Fibroblast of mammary gland (primary cell): ENCODE measurements around the gene C15orf62.

Source experiments
- DNase-seq: peaks from one replicate; pipeline ENCODE4 v3.0.0-alpha.2; 2010; ENCODE audit warnings: low read depth
- H3K4me3 ChIP-seq: 2 replicates; pipeline ENCODE4 v1.5.1; 2011; ENCODE audit warnings: low read depth, mild to moderate bottlenecking, low read length, moderate library complexity; ENCODE audit not compliant: control insufficient read depth
- CTCF ChIP-seq: conservative IDR thresholded peaks from 2 replicates; pipeline ENCODE4 v1.5.1; 2011; ENCODE audit warnings: low read depth, low read length, inconsistent platforms; ENCODE audit not compliant: control insufficient read depth, insufficient read depth

The C15orf62 gene

GRCh38 chr15:40821195-40821594 is 51.4 kb downstream of the C15orf62 start:
- no peak for DNase-seq
- TF ChIP-seq CTCF, result no peak

More at GRCh38 chr15:40821195-40821594, 51.4 kb downstream of the C15orf62 start:
- H3K4me3 ChIP-seq, result no peak overlapping the region
